HG02623 (cell line): ENCODE results near the gene BCL2L12.

Experiments used
- ATAC-seq: cut with Tn5 transposase; IDR thresholded peaks from one replicate; pipeline ENCODE4 v1.9.1; 2021; ENCODE audit warnings: moderate library complexity; ENCODE audit not compliant: unreplicated experiment

The BCL2L12 gene

GRCh38 chr19:49641688-49642491 lies 23.8 kb upstream of the BCL2L12 start, which contains the start of gene SCAF1:
Gene SCAF1, plus strand, starts transcription at chr19:49642209. Its CDS starts 2,818 bp downstream, at chr19:49645027.
- ATAC-seq = peak; percentile 47

GRCh38 chr19:49642492-49643035 lies 23.2 kb upstream of the BCL2L12 start:
- ATAC-seq = no peak

- no peak for ATAC-seq
Measured at GRCh38 chr19:49643466-49643865, 22.3 kb upstream of the BCL2L12 start.

GRCh38 chr19:49645592-49645991 lies 20.1 kb upstream of the BCL2L12 start:
- ATAC-seq = no peak

- ATAC-seq = no peak
Measured at GRCh38 chr19:49645995-49646394, 19.7 kb upstream of the BCL2L12 start.

- no peak for ATAC-seq
Measured at GRCh38 chr19:49646586-49646985, 19.1 kb upstream of the BCL2L12 start.

- ATAC-seq = no peak
Measured at GRCh38 chr19:49651029-49651819, 14.5 kb upstream of the BCL2L12 start.

- ATAC-seq = no peak
Measured at GRCh38 chr19:49651820-49652550, 13.7 kb upstream of the BCL2L12 start.

GRCh38 chr19:49652551-49653465 lies 12.9 kb upstream of the BCL2L12 start:
- ATAC-seq = no peak

- no peak for ATAC-seq
Measured at GRCh38 chr19:49653466-49653806, 12.3 kb upstream of the BCL2L12 start.

GRCh38 chr19:49654581-49654980 lies 11.2 kb upstream of the BCL2L12 start:
- no peak for ATAC-seq

GRCh38 chr19:49655570-49656455 lies 9.9 kb upstream of the BCL2L12 start:
- no peak for ATAC-seq

- no peak for ATAC-seq
Measured at GRCh38 chr19:49656456-49657109, 9.2 kb upstream of the BCL2L12 start.

- ATAC-seq = no peak
Measured at GRCh38 chr19:49657493-49658138, 8.1 kb upstream of the BCL2L12 start.

- ATAC-seq = no peak
Measured at GRCh38 chr19:49658139-49658517, 7.6 kb upstream of the BCL2L12 start.

GRCh38 chr19:49658566-49659442 lies 6.9 kb upstream of the BCL2L12 start:
- ATAC-seq = no peak

- no peak for ATAC-seq
Measured at GRCh38 chr19:49660338-49660961, 5.3 kb upstream of the BCL2L12 start.
